Bladder microvascular endothelial cell (primary cell): ENCODE measurements around the gene APCDD1. TPM values are rescaled to one million over a fixed set of nuclear protein-coding genes. Genes with fewer than 3 reads are reported as not detected.

Experiments used
- total RNA-seq: library from RNA; depleted of rRNA; stranded (reverse); fragments of >200 nt; gene quantifications from 2 replicates; pipeline ENCODE4 v1.2.3, GENCODE V29; 2014

APCDD1 gene
- total RNA-seq, result not detected in 2 replicates

GRCh38 chr18:10453806-10454680 is at the start of gene APCDD1:
Gene APCDD1 (plus strand): TSS chr18:10454635. CDS start chr18:10454982, 347 bp downstream.

DNA sequence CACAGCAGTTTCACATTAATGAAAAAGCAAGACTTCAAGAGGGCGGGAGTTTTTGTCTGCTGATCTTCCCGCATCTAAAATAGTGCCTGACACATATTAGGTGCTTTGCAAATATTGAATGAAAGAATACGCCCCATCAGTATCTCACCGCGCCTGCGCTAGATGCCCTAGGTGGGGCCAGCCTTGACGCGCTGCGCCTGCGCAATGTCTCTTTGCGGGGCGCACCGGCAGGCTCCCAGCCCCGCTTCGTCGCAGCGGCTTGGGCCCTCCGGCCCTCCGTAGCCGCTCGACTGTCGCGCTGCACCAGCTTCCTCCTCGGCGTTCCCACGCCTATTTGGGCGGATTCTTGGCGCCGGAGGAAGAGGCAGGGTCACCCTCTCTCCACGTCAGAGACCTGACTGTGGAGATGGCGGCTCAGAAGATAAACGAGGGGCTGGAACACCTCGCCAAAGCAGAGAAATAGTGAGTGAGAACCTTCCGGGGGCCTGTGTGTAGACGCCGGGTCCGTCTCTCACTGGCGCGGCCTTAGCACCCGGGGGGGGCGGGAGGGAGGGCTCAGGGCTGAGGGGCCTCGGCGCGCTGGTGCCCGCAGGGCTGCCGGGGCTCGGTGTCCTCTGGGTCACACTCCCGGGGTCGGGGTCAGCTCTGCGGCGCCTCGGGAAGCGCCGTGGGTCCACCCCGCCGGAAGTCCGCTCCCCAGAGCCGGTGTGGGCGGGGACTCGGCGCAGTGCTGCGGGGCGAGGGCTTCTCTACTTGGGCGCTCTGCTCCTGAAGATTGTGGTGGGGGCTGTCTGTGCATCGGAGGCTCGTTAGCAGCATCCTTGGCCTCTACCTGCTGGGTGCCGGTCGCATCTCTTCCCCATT is 71.5 kb downstream of the APCDD1 start, which contains the start of gene NAPG:
Gene NAPG (plus strand): TSS at position 331 of the 864 bp plus-strand sequence. CDS start 76 bp downstream, at position 407.

Other genes with a start within 250 kb of the APCDD1 start
- gene NAPG, start 71.4 kb downstream of the APCDD1 start, total RNA-seq, result 25.7 and 40.8 TPM in 2 replicates